ENCODE results near the gene TP53I13. TPM values are rescaled to one million over a fixed set of nuclear protein-coding genes. Genes with fewer than 3 reads are reported as not detected.

The TP53I13 gene
- total RNA-seq, 1 donor from 2014 or later = 78.2 TPM

GRCh38 chr17:29559640-29560039, 8.9 kb upstream of the TP53I13 start:
- peaks cover 30% of the 10 kb centered on the region for H3K4me1 Mint-ChIP-seq (ENCODE audit: low read depth)
- H3K27me3 Mint-ChIP-seq (ENCODE audit: low read depth) = no peaks in the 10 kb centered on the region
- intact Hi-C loops (cut with micrococcal nuclease) = loop anchor here (10.0 kb wide), 1 partner anchor 415 kb away; no protein-coding TSS in a partner anchor

GRCh38 chr17:29560316-29560715, 8.2 kb upstream of the TP53I13 start:
- Mint-ChIP-seq H3K27ac (no peak overlapping the region), H3K9me3 (no peaks in the 10 kb centered on the region), H3K4me3 (ENCODE audit: low read depth) (no peak overlapping the region), H3K4me1 (ENCODE audit: low read depth) (peaks cover 32% of the 10 kb centered on the region), H3K36me3 (ENCODE audit: low read depth) (peaks cover 42% of the 10 kb centered on the region), H3K27me3 (ENCODE audit: low read depth) (no peaks in the 10 kb centered on the region)
- intact Hi-C loops (cut with micrococcal nuclease) = loop anchor here (10.0 kb wide), 1 partner anchor 416 kb away; no protein-coding TSS in a partner anchor
- no peak for DNase-seq (ENCODE audit: low spot score)

More at GRCh38 chr17:29559640-29560039, 8.9 kb upstream of the TP53I13 start:
- Mint-ChIP-seq H3K36me3 (ENCODE audit: low read depth) (peaks cover 42% of the 10 kb centered on the region), H3K27ac (no peak overlapping the region), H3K9me3 (no peaks in the 10 kb centered on the region), H3K4me3 (ENCODE audit: low read depth) (no peak overlapping the region)
- no peak for DNase-seq (ENCODE audit: low spot score)

GRCh38 chr17:29561554-29562517, 6.7 kb upstream of the TP53I13 start:
- intact Hi-C loops (cut with micrococcal nuclease) = loop anchor here (10.0 kb wide), 1 partner anchor 417 kb away; no protein-coding TSS in a partner anchor
- DNase-seq (ENCODE audit: low spot score) = no peak
- Mint-ChIP-seq H3K27ac (no peak overlapping the region), H3K9me3 (no peaks in the 10 kb centered on the region), H3K4me3 (ENCODE audit: low read depth) (no peak overlapping the region), H3K36me3 (ENCODE audit: low read depth) (peaks cover 47% of the 10 kb centered on the region), H3K4me1 (ENCODE audit: low read depth) (peaks cover 36% of the 10 kb centered on the region), H3K27me3 (ENCODE audit: low read depth) (no peaks in the 10 kb centered on the region)

- intact Hi-C loops (cut with micrococcal nuclease) = loop anchor here (10.0 kb wide), 1 partner anchor 418 kb away; no protein-coding TSS in a partner anchor
- Mint-ChIP-seq H3K9me3 (no peaks in the 10 kb centered on the region), H3K27ac (no peak overlapping the region), H3K36me3 (ENCODE audit: low read depth) (peaks cover 47% of the 10 kb centered on the region), H3K27me3 (ENCODE audit: low read depth) (no peaks in the 10 kb centered on the region), H3K4me3 (ENCODE audit: low read depth) (no peak overlapping the region), H3K4me1 (ENCODE audit: low read depth) (peaks cover 28% of the 10 kb centered on the region)
- DNase-seq (ENCODE audit: low spot score) = no peak
Observed at GRCh38 chr17:29562615-29563014, 5.9 kb upstream of the TP53I13 start.

- Mint-ChIP-seq H3K9me3 (no peaks in the 10 kb centered on the region), H3K4me3 (ENCODE audit: low read depth) (peak overlapping the region; percentile 60), H3K36me3 (ENCODE audit: low read depth) (peaks cover 50% of the 10 kb centered on the region), H3K27ac (no peak overlapping the region), H3K4me1 (ENCODE audit: low read depth) (peaks cover 22% of the 10 kb centered on the region), H3K27me3 (ENCODE audit: low read depth) (no peaks in the 10 kb centered on the region)
- DNase-seq (ENCODE audit: low spot score) = no peak
- intact Hi-C loops (cut with micrococcal nuclease) = loop anchor here (10.0 kb wide), 1 partner anchor 419 kb away; no protein-coding TSS in a partner anchor
Observed at GRCh38 chr17:29563816-29564215, 4.7 kb upstream of the TP53I13 start.

GRCh38 chr17:29565643-29566472, 2.6 kb upstream of the TP53I13 start:
- Mint-ChIP-seq H3K4me3 (ENCODE audit: low read depth) (peak overlapping the region; percentile 92), H3K4me1 (ENCODE audit: low read depth) (peaks cover 25% of the 10 kb centered on the region), H3K27me3 (ENCODE audit: low read depth) (no peaks in the 10 kb centered on the region), H3K36me3 (ENCODE audit: low read depth) (peaks cover 43% of the 10 kb centered on the region), H3K9me3 (no peaks in the 10 kb centered on the region), H3K27ac (peak overlapping the region; percentile 87)
- intact Hi-C loops (cut with micrococcal nuclease) = loop anchor here (5.0 to 10.0 kb wide), 4 partner anchors 174 to 421 kb away; partner anchors contain the start of genes NUFIP2, SSH2 and TAOK1
- DNase-seq (ENCODE audit: low spot score) = peak; percentile 65

- Mint-ChIP-seq H3K27ac (peak within 1 kb of the TSS; percentile 96), H3K27me3 (ENCODE audit: low read depth) (no peaks in the 10 kb centered on the region), H3K9me3 (no peaks in the 10 kb centered on the region), H3K36me3 (ENCODE audit: low read depth) (peaks cover 39% of the 10 kb centered on the region), H3K4me1 (ENCODE audit: low read depth) (peaks cover 28% of the 10 kb centered on the region), H3K4me3 (ENCODE audit: low read depth) (peak within 1 kb of the TSS; percentile 94)
- peak; percentile 70 for DNase-seq (ENCODE audit: low spot score)
- intact Hi-C loops (cut with micrococcal nuclease) = loop anchor here (5.0 to 10.0 kb wide), 4 partner anchors 174 to 422 kb away; partner anchors contain the start of genes NUFIP2, SSH2 and TAOK1
Observed at GRCh38 chr17:29566473-29567303, 1.8 kb upstream of the TP53I13 start, which contains the start of gene ABHD15. ABHD15 (minus strand) TSS chr17:29567037; CDS start chr17:29566966, 71 bp downstream.

GRCh38 chr17:29567304-29567553, 1.3 kb upstream of the TP53I13 start:
- H3K4me3 Mint-ChIP-seq (ENCODE audit: low read depth) = peak overlapping the region; percentile 94
- H3K36me3 Mint-ChIP-seq (ENCODE audit: low read depth) = peaks cover 33% of the 10 kb centered on the region
- no peak for DNase-seq (ENCODE audit: low spot score)
- H3K4me1 Mint-ChIP-seq (ENCODE audit: low read depth) = peaks cover 25% of the 10 kb centered on the region
- H3K27ac Mint-ChIP-seq = peak overlapping the region; percentile 96
- H3K27me3 Mint-ChIP-seq (ENCODE audit: low read depth) = no peaks in the 10 kb centered on the region
- intact Hi-C loops (cut with micrococcal nuclease) = loop anchor here (5.0 to 10.0 kb wide), 4 partner anchors 175 to 422 kb away; partner anchors contain the start of genes NUFIP2, SSH2 and TAOK1
- H3K9me3 Mint-ChIP-seq = no peaks in the 10 kb centered on the region

- intact Hi-C loops (cut with micrococcal nuclease) = loop anchor here (1.0 to 10.0 kb wide), 6 partner anchors 22 to 423 kb away; partner anchors contain the start of genes GIT1, NUFIP2, SSH2 and TAOK1
- H3K27me3 Mint-ChIP-seq (ENCODE audit: low read depth) = no peaks in the 10 kb centered on the region
- DNase-seq (ENCODE audit: low spot score) = peak; percentile 79
- H3K27ac Mint-ChIP-seq = peak overlapping the region; percentile 96
- peaks cover 28% of the 10 kb centered on the region for H3K36me3 Mint-ChIP-seq (ENCODE audit: low read depth)
- peak overlapping the region; percentile 94 for H3K4me3 Mint-ChIP-seq (ENCODE audit: low read depth)
- peaks cover 25% of the 10 kb centered on the region for H3K4me1 Mint-ChIP-seq (ENCODE audit: low read depth)
- no peaks in the 10 kb centered on the region for H3K9me3 Mint-ChIP-seq
Observed at GRCh38 chr17:29567554-29568330, 759 bp upstream of the TP53I13 start.

GRCh38 chr17:29569245-29569950, 897 bp downstream of the TP53I13 start:
- Mint-ChIP-seq H3K36me3 (ENCODE audit: low read depth) (peaks cover 32% of the 10 kb centered on the region), H3K4me3 (ENCODE audit: low read depth) (peak overlapping the region; percentile 84), H3K27me3 (ENCODE audit: low read depth) (no peaks in the 10 kb centered on the region), H3K27ac (peak overlapping the region; percentile 51), H3K9me3 (no peaks in the 10 kb centered on the region), H3K4me1 (ENCODE audit: low read depth) (peaks cover 19% of the 10 kb centered on the region)
- DNase-seq (ENCODE audit: low spot score) = no peak
- intact Hi-C loops (cut with micrococcal nuclease) = loop anchor here (5.0 to 10.0 kb wide), 4 partner anchors 177 to 425 kb away; partner anchors contain the start of genes NUFIP2, SSH2 and TAOK1

GRCh38 chr17:29570521-29570920, 2.0 kb downstream of the TP53I13 start:
- H3K27ac Mint-ChIP-seq = no peak overlapping the region
- H3K36me3 Mint-ChIP-seq (ENCODE audit: low read depth) = peaks cover 43% of the 10 kb centered on the region
- DNase-seq (ENCODE audit: low spot score) = no peak
- H3K4me1 Mint-ChIP-seq (ENCODE audit: low read depth) = peaks cover 16% of the 10 kb centered on the region
- no peaks in the 10 kb centered on the region for H3K27me3 Mint-ChIP-seq (ENCODE audit: low read depth)
- intact Hi-C loops (cut with micrococcal nuclease) = no loop called here
- H3K4me3 Mint-ChIP-seq (ENCODE audit: low read depth) = peak overlapping the region; percentile 49
- no peaks in the 10 kb centered on the region for H3K9me3 Mint-ChIP-seq

Measured in activated T-helper 2 cell treated with anti-CD3 and anti-CD28 coated beads, Interferon-gamma antibody, Interleukin-2, Interleukin-4, amounts not matched to agents 10 μg/mL and 5 μg/mL and 100 μg/mL, durations not matched to agents 14 hours and 24 hours and 36 hours (primary cell).